ENCODE measurements around the gene GTPBP10.

GTPBP10 gene, protein sequence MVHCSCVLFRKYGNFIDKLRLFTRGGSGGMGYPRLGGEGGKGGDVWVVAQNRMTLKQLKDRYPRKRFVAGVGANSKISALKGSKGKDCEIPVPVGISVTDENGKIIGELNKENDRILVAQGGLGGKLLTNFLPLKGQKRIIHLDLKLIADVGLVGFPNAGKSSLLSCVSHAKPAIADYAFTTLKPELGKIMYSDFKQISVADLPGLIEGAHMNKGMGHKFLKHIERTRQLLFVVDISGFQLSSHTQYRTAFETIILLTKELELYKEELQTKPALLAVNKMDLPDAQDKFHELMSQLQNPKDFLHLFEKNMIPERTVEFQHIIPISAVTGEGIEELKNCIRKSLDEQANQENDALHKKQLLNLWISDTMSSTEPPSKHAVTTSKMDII

DNA sequence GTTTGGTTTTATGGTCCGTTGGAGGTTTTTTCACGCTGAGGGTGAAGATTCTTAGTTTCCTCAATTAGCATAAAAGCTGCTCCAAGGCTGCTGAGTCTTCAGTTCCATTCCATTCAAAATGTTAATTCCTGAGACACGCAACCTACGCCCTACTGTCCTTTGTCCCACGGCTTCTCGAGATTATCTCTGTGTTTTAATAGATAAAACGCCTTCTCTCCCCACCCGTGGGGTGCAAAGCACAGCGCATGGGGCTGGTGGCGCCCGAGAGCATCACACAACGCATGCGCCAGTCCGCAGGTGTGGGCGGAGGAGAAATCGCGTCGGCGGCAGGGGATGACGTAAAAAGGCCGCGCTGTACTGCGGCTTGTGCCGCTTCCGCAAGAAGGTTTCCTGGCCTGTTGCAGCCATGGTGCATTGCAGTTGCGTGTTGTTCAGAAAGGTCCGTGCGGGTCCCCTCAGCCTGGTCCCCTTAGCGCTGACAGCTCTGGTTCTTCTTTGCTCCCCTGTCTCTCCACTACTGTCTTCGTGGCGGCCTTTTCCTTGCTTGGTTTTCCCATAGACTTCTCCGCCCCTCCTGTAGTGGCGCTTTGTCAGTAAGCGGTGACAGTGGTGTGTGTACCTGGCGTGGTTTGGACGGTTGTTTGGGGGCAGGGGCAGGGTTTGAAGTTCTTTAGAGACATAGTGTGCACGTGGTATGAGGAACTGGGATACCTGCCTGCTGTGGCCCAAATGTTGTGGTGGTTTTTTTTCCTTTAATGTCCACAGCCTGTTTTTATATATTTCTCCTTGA lies at the start of gene GTPBP10:
GTPBP10 (plus strand) TSS at position 381 of the 790 bp plus-strand sequence; CDS start at position 407, 26 bp downstream.
- Histone ChIP-seq H3K36me3 (no peaks in the 10 kb centered on the region), H3K27me3 (ENCODE audit: insufficient read depth, low read depth, severe bottlenecking) (no peaks in the 10 kb centered on the region), H3K27ac (peak within 1 kb of the TSS; percentile 80), H3K9me3 (ENCODE audit: severe bottlenecking) (no peaks in the 10 kb centered on the region), H3K4me3 (ENCODE audit: low read depth, low read length) (peak within 1 kb of the TSS; percentile 98)
- TF ChIP-seq, protein P1, sequence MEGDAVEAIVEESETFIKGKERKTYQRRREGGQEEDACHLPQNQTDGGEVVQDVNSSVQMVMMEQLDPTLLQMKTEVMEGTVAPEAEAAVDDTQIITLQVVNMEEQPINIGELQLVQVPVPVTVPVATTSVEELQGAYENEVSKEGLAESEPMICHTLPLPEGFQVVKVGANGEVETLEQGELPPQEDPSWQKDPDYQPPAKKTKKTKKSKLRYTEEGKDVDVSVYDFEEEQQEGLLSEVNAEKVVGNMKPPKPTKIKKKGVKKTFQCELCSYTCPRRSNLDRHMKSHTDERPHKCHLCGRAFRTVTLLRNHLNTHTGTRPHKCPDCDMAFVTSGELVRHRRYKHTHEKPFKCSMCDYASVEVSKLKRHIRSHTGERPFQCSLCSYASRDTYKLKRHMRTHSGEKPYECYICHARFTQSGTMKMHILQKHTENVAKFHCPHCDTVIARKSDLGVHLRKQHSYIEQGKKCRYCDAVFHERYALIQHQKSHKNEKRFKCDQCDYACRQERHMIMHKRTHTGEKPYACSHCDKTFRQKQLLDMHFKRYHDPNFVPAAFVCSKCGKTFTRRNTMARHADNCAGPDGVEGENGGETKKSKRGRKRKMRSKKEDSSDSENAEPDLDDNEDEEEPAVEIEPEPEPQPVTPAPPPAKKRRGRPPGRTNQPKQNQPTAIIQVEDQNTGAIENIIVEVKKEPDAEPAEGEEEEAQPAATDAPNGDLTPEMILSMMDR (IDR thresholded peaks at IDR 0.05; ENCODE audit: low read depth, low read length): peak; percentile 73
- DNase-seq: peak; percentile 94

DNA sequence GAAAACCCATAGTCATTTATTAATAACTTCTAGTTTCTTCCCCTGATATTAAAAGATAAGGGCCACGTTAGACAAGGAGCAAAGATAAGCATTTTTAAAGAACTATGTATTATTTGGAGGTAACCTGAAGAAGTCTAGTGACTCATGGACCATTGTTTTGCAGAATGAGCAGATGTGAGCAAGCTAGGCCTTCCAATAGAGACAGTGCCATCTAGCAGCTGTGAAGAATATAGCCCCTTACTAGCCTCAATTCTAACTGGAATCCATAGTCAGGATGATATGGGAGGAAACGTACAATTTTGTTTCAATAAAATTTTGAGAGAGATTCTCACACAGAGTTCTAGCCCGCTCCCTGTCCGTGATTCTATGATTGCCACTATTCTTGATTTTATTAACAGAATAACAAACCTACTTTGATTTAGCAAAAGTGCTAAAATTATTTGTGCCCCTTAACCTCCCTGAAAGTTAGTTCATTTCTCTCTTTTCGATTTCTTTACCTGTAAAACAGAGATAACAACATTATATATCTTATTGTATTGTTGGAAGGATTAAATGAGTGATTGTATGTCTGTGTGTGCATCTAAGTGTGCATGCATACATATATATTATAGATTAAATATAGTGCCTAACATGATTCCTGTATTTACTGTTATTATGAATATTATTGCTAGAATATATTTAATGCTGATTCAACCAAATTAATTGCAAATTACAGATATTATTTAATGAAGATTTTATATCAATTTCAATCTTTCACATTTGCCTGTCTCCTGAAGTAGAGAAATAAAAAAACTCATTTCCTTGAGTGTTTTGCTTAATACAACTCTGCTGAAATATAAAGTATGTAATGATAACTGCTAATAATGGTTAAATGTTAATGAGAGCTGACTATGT lies 48.1 kb upstream of the GTPBP10 start:
- no peak overlapping the region for H3K27ac ChIP-seq
- no peaks in the 10 kb centered on the region for H3K9me3 ChIP-seq (ENCODE audit: severe bottlenecking)
- no peak for DNase-seq
- H3K36me3 ChIP-seq: no peaks in the 10 kb centered on the region
- no peak overlapping the region for H3K4me3 ChIP-seq (ENCODE audit: low read depth, low read length)
- TF ChIP-seq, protein P1 (IDR thresholded peaks at IDR 0.05; ENCODE audit: low read depth, low read length): peak; percentile 72
- H3K27me3 ChIP-seq (ENCODE audit: insufficient read depth, low read depth, severe bottlenecking): no peaks in the 10 kb centered on the region

DNA sequence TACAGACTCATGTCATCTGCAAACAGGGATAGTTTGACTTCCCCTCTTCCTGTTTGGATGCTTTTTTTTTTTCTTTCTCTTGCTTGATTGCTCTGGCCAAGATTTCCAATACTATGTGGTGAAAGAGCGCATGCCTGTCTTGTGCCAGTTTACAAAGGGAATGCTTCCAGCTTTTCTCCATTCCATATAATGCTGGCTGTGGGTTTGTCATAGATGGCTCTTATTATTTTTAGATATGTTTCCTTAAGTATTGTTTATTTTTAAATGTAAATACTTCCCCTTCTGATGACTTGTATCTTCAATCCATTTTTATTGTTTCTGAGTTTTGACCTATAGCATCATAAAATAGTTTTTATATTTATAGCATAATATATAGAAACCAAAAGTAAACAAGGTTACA lies 43.3 kb upstream of the GTPBP10 start:
- no peak for DNase-seq
- H3K36me3 ChIP-seq: no peaks in the 10 kb centered on the region
- H3K27ac ChIP-seq: no peak overlapping the region
- H3K27me3 ChIP-seq (ENCODE audit: insufficient read depth, low read depth, severe bottlenecking): no peaks in the 10 kb centered on the region
- H3K9me3 ChIP-seq (ENCODE audit: severe bottlenecking): no peaks in the 10 kb centered on the region
- TF ChIP-seq, protein P1 (IDR thresholded peaks at IDR 0.05; ENCODE audit: low read depth, low read length): no peak
- no peak overlapping the region for H3K4me3 ChIP-seq (ENCODE audit: low read depth, low read length)

DNA sequence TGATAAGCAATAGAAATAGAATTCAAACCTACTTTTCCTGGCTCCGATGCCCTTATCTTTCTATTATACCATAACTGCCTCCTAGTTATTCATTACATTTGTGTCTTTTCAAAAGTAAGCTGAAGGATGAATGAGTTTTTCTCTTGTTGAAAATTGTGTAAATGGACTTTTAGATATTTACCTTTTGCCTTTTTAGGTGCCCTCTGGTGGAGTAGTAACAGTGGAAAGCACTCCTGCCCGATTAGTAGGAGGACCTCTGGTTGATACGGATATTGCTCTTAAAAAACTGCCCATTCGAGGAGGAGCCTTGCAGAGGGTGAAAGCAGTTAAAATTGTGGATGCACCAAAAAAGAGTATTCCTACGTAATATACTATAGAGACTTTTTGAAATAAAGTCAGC lies 36.6 kb upstream of the GTPBP10 start:
- Histone ChIP-seq H3K4me3 (ENCODE audit: low read depth, low read length) (no peak overlapping the region), H3K9me3 (ENCODE audit: severe bottlenecking) (no peaks in the 10 kb centered on the region), H3K36me3 (no peaks in the 10 kb centered on the region), H3K27me3 (ENCODE audit: insufficient read depth, low read depth, severe bottlenecking) (no peaks in the 10 kb centered on the region), H3K27ac (no peak overlapping the region)
- TF ChIP-seq, protein P1 (IDR thresholded peaks at IDR 0.05; ENCODE audit: low read depth, low read length): no peak
- DNase-seq: no peak

DNA sequence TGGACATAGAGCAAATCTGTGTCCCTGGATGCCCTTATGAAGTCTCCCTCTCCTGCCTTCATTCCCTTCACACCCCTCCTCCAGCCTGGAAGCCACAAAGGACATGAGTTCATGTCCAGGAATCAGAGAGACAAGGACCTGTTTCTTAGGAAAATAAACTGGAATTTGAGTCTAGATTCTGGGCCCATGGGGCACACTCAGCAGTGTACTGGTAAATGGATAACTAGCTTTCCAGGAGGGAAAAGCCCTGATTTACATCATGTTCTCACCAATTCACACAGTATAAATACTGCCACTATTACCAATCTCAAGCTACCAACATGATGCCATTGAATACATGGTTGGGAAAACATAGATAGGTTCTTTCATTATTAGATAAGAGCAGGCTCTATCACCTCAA lies 35.3 kb upstream of the GTPBP10 start:
- Histone ChIP-seq H3K9me3 (ENCODE audit: severe bottlenecking) (no peaks in the 10 kb centered on the region), H3K27me3 (ENCODE audit: insufficient read depth, low read depth, severe bottlenecking) (no peaks in the 10 kb centered on the region), H3K4me3 (ENCODE audit: low read depth, low read length) (no peak overlapping the region), H3K36me3 (no peaks in the 10 kb centered on the region), H3K27ac (no peak overlapping the region)
- TF ChIP-seq, protein P1 (IDR thresholded peaks at IDR 0.05; ENCODE audit: low read depth, low read length): no peak
- DNase-seq: no peak

All from WERI-Rb-1 (cell line).